ENCODE measurements around the gene SDSL.

GRCh38 chr12:113391650-113392337 is 30.4 kb upstream of the SDSL start:
- TF ChIP-seq CTCF (IDR thresholded peaks at IDR 0.05) (no peak), POLR2A (IDR thresholded peaks at IDR 0.05) (no peak), POLR2AphosphoS5 (IDR thresholded peaks at IDR 0.05) (no peak)
